ENCODE measurements around the gene TSPAN1. TPM values are rescaled to one million over a fixed set of nuclear protein-coding genes. Genes with fewer than 3 reads are reported as not detected.

The TSPAN1 gene
- total and polyA plus RNA-seq, 2 of the 13 experiments (the other 11 are each of a cell fraction or from before 2014, with no cell fraction given), result 1.7 to 2.9 TPM

DNA sequence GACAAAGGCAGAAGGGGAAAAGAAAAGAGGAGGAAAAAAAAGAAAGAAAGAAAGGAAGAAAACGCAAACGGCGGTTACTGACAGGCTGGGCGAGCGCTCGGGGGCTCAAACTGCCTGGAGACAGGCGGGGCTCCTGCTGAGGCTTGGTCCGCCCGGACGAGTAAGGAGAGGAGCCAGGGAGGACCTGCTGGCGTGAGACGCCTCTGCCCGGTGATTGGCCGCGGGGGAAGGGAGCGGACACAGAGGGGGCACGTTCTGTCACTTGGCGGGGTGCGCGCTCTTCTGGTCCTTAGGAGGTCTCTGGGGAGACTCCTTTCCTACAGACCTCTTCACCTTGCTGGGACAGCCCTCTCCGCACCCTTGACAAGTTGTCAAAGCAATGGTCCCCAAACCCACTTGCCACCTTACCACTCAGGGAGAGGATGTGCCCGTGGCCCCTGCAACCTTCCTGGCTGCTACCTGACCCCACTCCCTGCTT lies 41.7 kb upstream of the TSPAN1 start (continued):
- TF ChIP-seq MAZ (IDR thresholded peaks at IDR 0.05; ENCODE audit: borderline replicate concordance, low read depth, low read length), result no peak
- no peak for TF ChIP-seq MAZ (CRISPR knock-in tag; IDR thresholded peaks at IDR 0.05; ENCODE audit: low read depth)
- TF ChIP-seq, protein P1, sequence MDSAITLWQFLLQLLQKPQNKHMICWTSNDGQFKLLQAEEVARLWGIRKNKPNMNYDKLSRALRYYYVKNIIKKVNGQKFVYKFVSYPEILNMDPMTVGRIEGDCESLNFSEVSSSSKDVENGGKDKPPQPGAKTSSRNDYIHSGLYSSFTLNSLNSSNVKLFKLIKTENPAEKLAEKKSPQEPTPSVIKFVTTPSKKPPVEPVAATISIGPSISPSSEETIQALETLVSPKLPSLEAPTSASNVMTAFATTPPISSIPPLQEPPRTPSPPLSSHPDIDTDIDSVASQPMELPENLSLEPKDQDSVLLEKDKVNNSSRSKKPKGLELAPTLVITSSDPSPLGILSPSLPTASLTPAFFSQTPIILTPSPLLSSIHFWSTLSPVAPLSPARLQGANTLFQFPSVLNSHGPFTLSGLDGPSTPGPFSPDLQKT (CRISPR knock-in tag; IDR thresholded peaks at IDR 0.05; ENCODE audit: borderline replicate concordance), result no peak
- TF ChIP-seq, protein P2, sequence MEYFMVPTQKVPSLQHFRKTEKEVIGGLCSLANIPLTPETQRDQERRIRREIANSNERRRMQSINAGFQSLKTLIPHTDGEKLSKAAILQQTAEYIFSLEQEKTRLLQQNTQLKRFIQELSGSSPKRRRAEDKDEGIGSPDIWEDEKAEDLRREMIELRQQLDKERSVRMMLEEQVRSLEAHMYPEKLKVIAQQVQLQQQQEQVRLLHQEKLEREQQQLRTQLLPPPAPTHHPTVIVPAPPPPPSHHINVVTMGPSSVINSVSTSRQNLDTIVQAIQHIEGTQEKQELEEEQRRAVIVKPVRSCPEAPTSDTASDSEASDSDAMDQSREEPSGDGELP (IDR thresholded peaks at IDR 0.05; ENCODE audit: borderline replicate concordance, low read depth), result no peak
- no peak for TF ChIP-seq PHF21A (CRISPR knock-in tag; IDR thresholded peaks at IDR 0.05)
- no peak for TF ChIP-seq ZBTB21 (CRISPR knock-in tag; IDR thresholded peaks at IDR 0.05)
- TF ChIP-seq POLR2A (IDR thresholded peaks at IDR 0.05; ENCODE audit: insufficient read depth in 1 of 2, low read depth in 2 of 2, low read length in 2 of 2), result 0 out of 4 replicates have a peak, but pooled peaks of 1 of the 2 experiments have one; percentile 29
- TF ChIP-seq, protein P3, sequence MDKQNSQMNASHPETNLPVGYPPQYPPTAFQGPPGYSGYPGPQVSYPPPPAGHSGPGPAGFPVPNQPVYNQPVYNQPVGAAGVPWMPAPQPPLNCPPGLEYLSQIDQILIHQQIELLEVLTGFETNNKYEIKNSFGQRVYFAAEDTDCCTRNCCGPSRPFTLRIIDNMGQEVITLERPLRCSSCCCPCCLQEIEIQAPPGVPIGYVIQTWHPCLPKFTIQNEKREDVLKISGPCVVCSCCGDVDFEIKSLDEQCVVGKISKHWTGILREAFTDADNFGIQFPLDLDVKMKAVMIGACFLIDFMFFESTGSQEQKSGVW (CRISPR knock-in tag; IDR thresholded peaks at IDR 0.05; ENCODE audit: borderline replicate concordance), result 0 out of 2 replicates have a peak, but pooled peaks have one; percentile 2
- no peak for TF ChIP-seq KLF15 (CRISPR knock-in tag; IDR thresholded peaks at IDR 0.05; ENCODE audit: borderline replicate concordance)
- TF ChIP-seq NFYB (CRISPR knock-in tag; IDR thresholded peaks at IDR 0.05), result peak; percentile 67
- no peak for TF ChIP-seq CAMTA2 (CRISPR knock-in tag; IDR thresholded peaks at IDR 0.05; ENCODE audit: borderline replicate concordance)
- TF ChIP-seq, protein P4, sequence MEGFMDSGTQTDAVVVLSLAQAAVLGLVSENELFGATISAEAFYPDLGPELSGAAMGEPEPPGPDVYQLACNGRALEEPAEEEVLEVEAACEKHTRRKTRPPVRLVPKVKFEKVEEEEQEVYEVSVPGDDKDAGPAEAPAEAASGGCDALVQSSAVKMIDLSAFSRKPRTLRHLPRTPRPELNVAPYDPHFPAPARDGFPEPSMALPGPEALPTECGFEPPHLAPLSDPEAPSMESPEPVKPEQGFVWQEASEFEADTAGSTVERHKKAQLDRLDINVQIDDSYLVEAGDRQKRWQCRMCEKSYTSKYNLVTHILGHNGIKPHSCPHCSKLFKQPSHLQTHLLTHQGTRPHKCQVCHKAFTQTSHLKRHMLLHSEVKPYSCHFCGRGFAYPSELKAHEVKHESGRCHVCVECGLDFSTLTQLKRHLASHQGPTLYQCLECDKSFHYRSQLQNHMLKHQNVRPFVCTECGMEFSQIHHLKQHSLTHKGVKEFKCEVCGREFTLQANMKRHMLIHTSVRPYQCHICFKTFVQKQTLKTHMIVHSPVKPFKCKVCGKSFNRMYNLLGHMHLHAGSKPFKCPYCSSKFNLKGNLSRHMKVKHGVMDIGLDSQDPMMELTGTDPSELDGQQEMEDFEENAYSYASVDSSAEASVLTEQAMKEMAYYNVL (CRISPR knock-in tag; IDR thresholded peaks at IDR 0.05; ENCODE audit: borderline replicate concordance), result peak; percentile 64; the same call in 1 of the 2 replicates
- TF ChIP-seq ZNF777 (CRISPR knock-in tag; IDR thresholded peaks at IDR 0.05), result no peak
- no peak for TF ChIP-seq HNRNPLL (IDR thresholded peaks at IDR 0.05; ENCODE audit: low read depth, low read length, poor library complexity, severe bottlenecking)
- TF ChIP-seq TAF1 (CRISPR knock-in tag; IDR thresholded peaks at IDR 0.05), result no peak; the same call in 1 of the 2 replicates
- no peak for TF ChIP-seq FOXK2 (IDR thresholded peaks at IDR 0.05)
- no peak for TF ChIP-seq XRCC5 (optimal IDR thresholded peaks at IDR 0.05; ENCODE audit: low read length)
- TF ChIP-seq, protein P5, sequence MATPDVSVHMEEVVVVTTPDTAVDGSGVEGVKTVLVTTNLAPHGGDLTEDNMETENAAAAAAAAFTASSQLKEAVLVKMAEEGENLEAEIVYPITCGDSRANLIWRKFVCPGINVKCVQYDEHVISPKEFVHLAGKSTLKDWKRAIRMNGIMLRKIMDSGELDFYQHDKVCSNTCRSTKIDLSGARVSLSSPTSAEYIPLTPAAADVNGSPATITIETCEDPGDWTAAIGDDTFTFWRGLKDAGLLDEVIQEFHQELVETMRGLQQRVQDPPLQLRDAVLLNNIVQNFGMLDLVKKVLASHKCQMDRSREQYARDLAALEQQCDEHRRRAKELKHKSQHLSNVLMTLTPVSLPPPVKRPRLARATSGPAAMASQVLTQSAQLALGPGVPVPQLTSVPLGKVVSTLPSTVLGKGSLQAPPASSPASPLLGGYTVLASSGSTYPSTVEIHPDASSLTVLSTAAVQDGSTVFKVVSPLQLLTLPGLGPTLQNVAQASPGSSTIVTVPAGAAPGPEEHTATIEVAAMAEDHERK (CRISPR knock-in tag; IDR thresholded peaks at IDR 0.05; ENCODE audit: low read depth), result no peak
- 0 out of 2 replicates have a peak, but pooled peaks have one; percentile 0 for TF ChIP-seq NKX3-1 (CRISPR knock-in tag; IDR thresholded peaks at IDR 0.05)
- TF ChIP-seq, protein P6, sequence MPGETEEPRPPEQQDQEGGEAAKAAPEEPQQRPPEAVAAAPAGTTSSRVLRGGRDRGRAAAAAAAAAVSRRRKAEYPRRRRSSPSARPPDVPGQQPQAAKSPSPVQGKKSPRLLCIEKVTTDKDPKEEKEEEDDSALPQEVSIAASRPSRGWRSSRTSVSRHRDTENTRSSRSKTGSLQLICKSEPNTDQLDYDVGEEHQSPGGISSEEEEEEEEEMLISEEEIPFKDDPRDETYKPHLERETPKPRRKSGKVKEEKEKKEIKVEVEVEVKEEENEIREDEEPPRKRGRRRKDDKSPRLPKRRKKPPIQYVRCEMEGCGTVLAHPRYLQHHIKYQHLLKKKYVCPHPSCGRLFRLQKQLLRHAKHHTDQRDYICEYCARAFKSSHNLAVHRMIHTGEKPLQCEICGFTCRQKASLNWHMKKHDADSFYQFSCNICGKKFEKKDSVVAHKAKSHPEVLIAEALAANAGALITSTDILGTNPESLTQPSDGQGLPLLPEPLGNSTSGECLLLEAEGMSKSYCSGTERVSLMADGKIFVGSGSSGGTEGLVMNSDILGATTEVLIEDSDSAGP (CRISPR knock-in tag; IDR thresholded peaks at IDR 0.05; ENCODE audit: borderline replicate concordance), result no peak
- TF ChIP-seq ZC3H4 (CRISPR knock-in tag; IDR thresholded peaks at IDR 0.05; ENCODE audit: borderline replicate concordance), result no peak
- TF ChIP-seq FIP1L1 (IDR thresholded peaks at IDR 0.05; ENCODE audit: borderline replicate concordance, insufficient read depth, low read depth, low read length), result no peak
- TF ChIP-seq NBN (conservative IDR thresholded peaks at IDR 0.05), result no peak

All from HepG2 (cell line).